Left ventricle myocardium inferior (tissue), 1 donor: ENCODE results near the gene ZRANB1. TPM values are rescaled to one million over a fixed set of nuclear protein-coding genes. Genes with fewer than 3 reads are reported as not detected.

Source experiments
- microRNA-seq: library from miRNA; unstranded; fragments of <30 nt; microRNA quantifications from one replicate; pipeline ENCODE4 v1.2.0, GENCODE V29; 2020
- total RNA-seq: library from RNA; stranded (reverse); fragmentation: NEBNext Ultra II Directional; extraction: Animal tissue kit (Norgen Biotek cat#: 25700); gene quantifications from one replicate; pipeline ENCODE4 v1.2.1, GENCODE V29; 2021
- donor health status: DM: no; HTN: yes; CAD: no; lungs with severe emphysema.

ZRANB1 gene
- total RNA-seq, 1 donor from 2014 or later: 25.3 TPM

Small RNA genes within 50 kb of the gene (microRNA-seq; reads per million reads assigned to microRNA genes)
- not detected for gene MIR4296

Other genes starting within 250 kb of the ZRANB1 start
- 53.4 TPM for gene FAM53B, start 197.7 kb upstream of the ZRANB1 start, total RNA-seq
- gene EEF1AKMT2, start 150.2 kb upstream of the ZRANB1 start, total RNA-seq: 13.8 TPM
- gene ABRAXAS2, start 140.3 kb upstream of the ZRANB1 start, total RNA-seq: 11.7 TPM
- gene CTBP2, start 218.4 kb downstream of the ZRANB1 start, total RNA-seq: 29.1 TPM